Neural progenitor cell (in vitro differentiated cells): ENCODE data around the gene CHTF8. TPM values are rescaled to one million over a fixed set of nuclear protein-coding genes. Genes with fewer than 3 reads are reported as not detected.

ENCODE experiments used
- DNase-seq: peaks from one replicate; pipeline ENCODE4 v3.0.0-alpha.2; 2016; ENCODE audit warnings: low spot score
- H2AFZ ChIP-seq: fragments of 200-600 bp; sonication (generic); replicated peaks from 2 replicates; pipeline ENCODE4 v1.6.1; 2016; ENCODE audit warnings: antibody characterized with exemption
- H3F3A ChIP-seq: fragments of 200-600 bp; sonication (generic); 2 replicates; pipeline ENCODE4 v1.6.1; 2016; ENCODE audit warnings: antibody characterized with exemption, low read depth
- H3K27ac ChIP-seq: fragments of 200-600 bp; sonication (generic); 2 replicates; pipeline ENCODE4 v1.5.1; 2016; ENCODE audit warnings: mild to moderate bottlenecking
- H3K27me3 ChIP-seq: fragments of 200-600 bp; sonication (generic); 2 replicates; pipeline ENCODE4 v1.6.1; 2016; ENCODE audit warnings: mild to moderate bottlenecking, moderate library complexity
- H3K36me3 ChIP-seq: fragments of 200-600 bp; sonication (generic); 2 replicates; pipeline ENCODE4 v1.5.1; 2016
- H3K4me1 ChIP-seq: fragments of 200-600 bp; sonication (generic); 2 replicates; pipeline ENCODE4 v1.6.1; 2016; ENCODE audit warnings: mixed run types
- H3K4me2 ChIP-seq: fragments of 200-600 bp; sonication (generic); 2 replicates; pipeline ENCODE4 v1.6.1; 2016
- H3K4me3 ChIP-seq: fragments of 200-600 bp; sonication (generic); 2 replicates; pipeline ENCODE4 v1.5.1; 2016
- H3K79me2 ChIP-seq: fragments of 200-600 bp; sonication (generic); 2 replicates; pipeline ENCODE4 v1.6.1; 2016; ENCODE audit warnings: low read depth
- H3K9ac ChIP-seq: fragments of 200-600 bp; sonication (generic); 2 replicates; pipeline ENCODE4 v1.6.1; 2016
- H3K9me3 ChIP-seq: fragments of 200-600 bp; sonication (generic); 2 replicates; pipeline ENCODE4 v1.5.1; 2016; ENCODE audit warnings: low read depth
- H4K20me1 ChIP-seq: fragments of 200-600 bp; sonication (generic); 2 replicates; pipeline ENCODE4 v1.6.1; 2016; ENCODE audit warnings: low read depth
- H3K27ac Mint-ChIP-seq: 3 replicates; pipeline ENCODE4 v1.8.0; 2021; ENCODE audit warnings: mixed read lengths
- H3K27me3 Mint-ChIP-seq: 2 replicates; pipeline ENCODE4 v1.8.0; 2022; ENCODE audit warnings: low read depth, mild to moderate bottlenecking, inconsistent platforms, moderate library complexity, mixed read lengths; ENCODE audit not compliant: insufficient read depth
- H3K36me3 Mint-ChIP-seq: 3 replicates; pipeline ENCODE4 v1.8.0; 2021; ENCODE audit warnings: mixed read lengths
- H3K4me1 Mint-ChIP-seq: 3 replicates; pipeline ENCODE4 v1.8.0; 2021; ENCODE audit warnings: mixed read lengths
- H3K4me3 Mint-ChIP-seq: 3 replicates; pipeline ENCODE4 v1.8.0; 2021; ENCODE audit warnings: mild to moderate bottlenecking, moderate library complexity, mixed read lengths
- H3K9me3 Mint-ChIP-seq: 3 replicates; pipeline ENCODE4 v1.8.0; 2020; ENCODE audit warnings: mixed read lengths
- EZH2 ChIP-seq: fragments of 200-600 bp; sonication (generic); IDR thresholded peaks from 2 replicates; pipeline ENCODE4 v1.6.1; 2017; ENCODE audit warnings: antibody characterized with exemption, mild to moderate bottlenecking, moderate library complexity
- EZH2phosphoT487 ChIP-seq: fragments of 200-600 bp; sonication (generic); IDR thresholded peaks from 2 replicates; pipeline ENCODE4 v1.6.1; 2017; ENCODE audit warnings: antibody characterized with exemption
- total RNA-seq: library from RNA; depleted of rRNA; stranded (reverse); fragments of >200 nt; gene quantifications from 2 replicates; pipeline ENCODE4 v1.2.3, GENCODE V29; 2015; ENCODE audit warnings: low replicate concordance
- TF ChIP-seq, protein P1 (sequence below): fragments of 200-600 bp; sonication (generic); IDR thresholded peaks from 2 replicates; pipeline ENCODE4 v1.5.1; 2017; ENCODE audit warnings: antibody characterized with exemption, mild to moderate bottlenecking

CHTF8 gene
- total RNA-seq, 1 donor from 2014 or later, result 99.8 TPM

DNA sequence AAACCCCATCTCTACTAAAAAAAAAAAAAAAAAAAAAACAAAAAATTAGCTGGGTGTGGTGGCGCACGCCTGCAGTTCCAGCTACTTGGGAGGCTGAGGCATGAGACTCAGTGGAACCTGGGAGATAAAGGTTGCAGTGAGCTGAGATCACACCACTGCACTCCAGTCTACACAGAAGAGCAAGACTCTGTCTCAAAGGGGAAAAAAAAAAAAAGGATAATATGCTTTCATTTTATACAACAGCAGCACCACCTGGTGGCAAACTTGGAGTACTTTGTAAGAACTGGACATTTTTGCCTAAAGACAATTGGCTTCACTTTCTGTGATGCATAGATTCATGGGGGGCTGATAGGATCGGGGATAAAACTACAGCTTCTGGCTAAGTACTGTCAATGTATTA lies 8.5 kb downstream of the CHTF8 start:
- Histone ChIP-seq H3K27me3 (no peaks in the 10 kb centered on the region), H3K9me3 (no peaks in the 10 kb centered on the region), H3F3A (peaks cover 17% of the 10 kb centered on the region), H3K36me3 (no peaks in the 10 kb centered on the region), H3K4me1 (no peaks in the 10 kb centered on the region), H3K4me2 (no peak overlapping the region), H3K79me2 (peaks cover 72% of the 10 kb centered on the region), H2AFZ (no peak overlapping the region), H3K27ac (no peak overlapping the region), H4K20me1 (peaks cover 44% of the 10 kb centered on the region), H3K4me3 (no peak overlapping the region), H3K9ac (no peak overlapping the region)
- peak; percentile 79 for DNase-seq
- no peak overlapping the region for H3K27ac Mint-ChIP-seq
- H3K9me3 Mint-ChIP-seq, result no peaks in the 10 kb centered on the region
- peaks cover 29% of the 10 kb centered on the region for H3K36me3 Mint-ChIP-seq
- H3K4me1 Mint-ChIP-seq, result peaks cover 3% of the 10 kb centered on the region
- TF ChIP-seq EZH2, result no peak
- TF ChIP-seq, protein P1, sequence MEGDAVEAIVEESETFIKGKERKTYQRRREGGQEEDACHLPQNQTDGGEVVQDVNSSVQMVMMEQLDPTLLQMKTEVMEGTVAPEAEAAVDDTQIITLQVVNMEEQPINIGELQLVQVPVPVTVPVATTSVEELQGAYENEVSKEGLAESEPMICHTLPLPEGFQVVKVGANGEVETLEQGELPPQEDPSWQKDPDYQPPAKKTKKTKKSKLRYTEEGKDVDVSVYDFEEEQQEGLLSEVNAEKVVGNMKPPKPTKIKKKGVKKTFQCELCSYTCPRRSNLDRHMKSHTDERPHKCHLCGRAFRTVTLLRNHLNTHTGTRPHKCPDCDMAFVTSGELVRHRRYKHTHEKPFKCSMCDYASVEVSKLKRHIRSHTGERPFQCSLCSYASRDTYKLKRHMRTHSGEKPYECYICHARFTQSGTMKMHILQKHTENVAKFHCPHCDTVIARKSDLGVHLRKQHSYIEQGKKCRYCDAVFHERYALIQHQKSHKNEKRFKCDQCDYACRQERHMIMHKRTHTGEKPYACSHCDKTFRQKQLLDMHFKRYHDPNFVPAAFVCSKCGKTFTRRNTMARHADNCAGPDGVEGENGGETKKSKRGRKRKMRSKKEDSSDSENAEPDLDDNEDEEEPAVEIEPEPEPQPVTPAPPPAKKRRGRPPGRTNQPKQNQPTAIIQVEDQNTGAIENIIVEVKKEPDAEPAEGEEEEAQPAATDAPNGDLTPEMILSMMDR, result peak; percentile 77
- H3K4me3 Mint-ChIP-seq, result no peak overlapping the region
- peaks cover 2% of the 10 kb centered on the region for H3K27me3 Mint-ChIP-seq

DNA sequence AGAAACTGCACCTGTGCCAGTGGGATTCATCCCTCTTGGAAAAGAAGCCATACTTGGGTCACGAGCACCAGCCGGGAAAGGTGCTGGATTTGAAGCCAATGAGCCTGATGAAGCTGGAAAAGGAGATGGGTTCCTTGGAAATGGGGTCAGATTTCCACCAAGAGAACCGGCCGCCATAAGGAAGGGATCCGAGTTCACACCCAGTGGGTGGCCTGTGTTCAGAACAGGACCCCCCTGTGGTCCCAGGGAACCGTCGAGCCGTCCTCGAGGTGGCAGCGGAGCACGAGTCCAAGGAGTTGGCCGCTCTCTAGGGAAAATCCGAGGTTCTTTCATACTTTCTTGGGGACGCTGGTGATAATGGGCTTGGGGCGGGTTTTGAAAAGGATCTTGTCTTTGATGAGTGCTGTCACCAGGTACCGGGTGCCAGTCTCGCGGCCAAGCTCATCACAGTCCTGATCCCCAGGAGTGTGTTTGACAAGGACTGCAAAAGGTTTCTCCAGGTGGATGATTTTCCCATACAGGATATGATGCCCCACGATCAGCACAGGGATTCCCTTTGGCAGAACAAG lies 12.2 kb downstream of the CHTF8 start:
- Histone ChIP-seq H3K27ac (no peak overlapping the region), H3K27me3 (no peaks in the 10 kb centered on the region), H2AFZ (no peak overlapping the region), H3K36me3 (no peaks in the 10 kb centered on the region), H3K9me3 (no peaks in the 10 kb centered on the region), H3F3A (peaks cover 10% of the 10 kb centered on the region), H3K4me2 (no peak overlapping the region), H3K79me2 (peaks cover 39% of the 10 kb centered on the region), H3K9ac (no peak overlapping the region), H4K20me1 (peaks cover 33% of the 10 kb centered on the region), H3K4me3 (no peak overlapping the region), H3K4me1 (no peaks in the 10 kb centered on the region)
- Mint-ChIP-seq H3K27ac (no peak overlapping the region), H3K36me3 (peaks cover 34% of the 10 kb centered on the region), H3K9me3 (no peaks in the 10 kb centered on the region), H3K27me3 (peaks cover 5% of the 10 kb centered on the region), H3K4me1 (no peaks in the 10 kb centered on the region), H3K4me3 (no peak overlapping the region)
- no peak for TF ChIP-seq EZH2
- TF ChIP-seq, protein P1, result no peak
- no peak for TF ChIP-seq EZH2phosphoT487
- no peak for DNase-seq

DNA sequence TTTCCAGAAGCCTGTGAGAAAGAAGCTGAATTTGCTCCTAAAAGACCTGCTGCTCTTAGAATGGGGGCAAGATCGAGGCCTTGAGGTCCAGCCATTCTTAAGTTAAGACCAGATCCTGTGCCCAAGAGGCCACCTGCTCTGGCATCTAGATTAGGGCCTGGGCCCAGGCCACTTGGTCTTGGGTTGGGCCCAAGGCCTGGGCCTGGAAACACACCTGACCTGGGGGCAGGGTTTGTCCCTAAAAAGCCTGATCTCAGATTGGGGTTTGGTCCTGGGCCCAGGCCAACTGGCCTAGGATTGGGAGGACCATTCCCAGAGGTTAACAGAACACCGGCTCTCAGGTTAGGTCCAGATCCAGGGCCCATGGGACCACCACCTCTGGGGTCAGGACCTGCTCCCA lies 12.9 kb downstream of the CHTF8 start:
- peaks cover 33% of the 10 kb centered on the region for H4K20me1 ChIP-seq
- no peak overlapping the region for H3K9ac ChIP-seq
- H3K4me2 ChIP-seq, result no peak overlapping the region
- peaks cover 6% of the 10 kb centered on the region for H3F3A ChIP-seq
- peaks cover 32% of the 10 kb centered on the region for H3K79me2 ChIP-seq
- H3K4me1 ChIP-seq, result no peaks in the 10 kb centered on the region
- Mint-ChIP-seq H3K27me3 (peaks cover 5% of the 10 kb centered on the region), H3K4me3 (no peak overlapping the region), H3K9me3 (no peaks in the 10 kb centered on the region), H3K27ac (no peak overlapping the region), H3K4me1 (no peaks in the 10 kb centered on the region), H3K36me3 (peaks cover 39% of the 10 kb centered on the region)
- no peak for DNase-seq
- H3K9me3 ChIP-seq, result no peaks in the 10 kb centered on the region
- TF ChIP-seq, protein P1, result no peak
- TF ChIP-seq EZH2phosphoT487, result no peak
- no peak for TF ChIP-seq EZH2
- H3K27me3 ChIP-seq, result no peaks in the 10 kb centered on the region
- H3K36me3 ChIP-seq, result no peaks in the 10 kb centered on the region
- no peak overlapping the region for H2AFZ ChIP-seq
- no peak overlapping the region for H3K27ac ChIP-seq
- no peak overlapping the region for H3K4me3 ChIP-seq
